Measurements from ENCODE around the gene CAMLG. TPM values are rescaled to one million over a fixed set of nuclear protein-coding genes. Genes with fewer than 3 reads are reported as not detected.

CAMLG gene
- total and polyA plus RNA-seq, 9 of the 15 experiments (the other 6 are each of a cell fraction or from before 2014, with no cell fraction given) = 11.3 to 22.0 (median 16.3) TPM

DNA sequence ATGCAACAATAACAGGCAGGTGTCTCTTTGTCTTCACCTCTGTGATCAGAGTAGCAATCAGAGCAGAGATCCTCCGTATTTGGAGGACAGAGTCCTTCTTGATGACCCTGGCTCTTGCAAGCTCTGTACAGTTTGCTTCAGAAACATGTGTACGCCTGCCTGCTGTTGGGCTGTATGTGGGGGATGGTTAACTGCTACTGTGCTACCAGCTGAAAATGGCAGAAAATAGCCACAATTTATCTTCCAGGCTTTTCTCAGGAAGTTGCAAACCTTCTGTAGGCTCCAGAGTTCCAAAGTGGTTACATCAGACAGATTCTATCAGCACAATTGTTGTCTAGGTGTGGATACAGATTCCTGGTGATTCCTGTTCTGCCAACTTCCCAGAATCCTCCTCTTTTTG is 55.7 kb downstream of the CAMLG start:
- Histone ChIP-seq H4K20me1 (replicated peaks; ENCODE audit: control insufficient read depth, insufficient read depth, low read length) (no peaks in the 10 kb centered on the region), H3K27ac (ENCODE audit: extremely low read depth, low read depth, low read length) (no peak overlapping the region), H3K79me2 (ENCODE audit: control insufficient read depth, insufficient read depth, low read length) (no peaks in the 10 kb centered on the region), H3K36me3 (ENCODE audit: control insufficient read depth, insufficient read depth, low read length) (peaks cover 92% of the 10 kb centered on the region), H3K9ac (ENCODE audit: insufficient read depth in 1 of 2, low read depth in 2 of 2, low read length in 2 of 2) (no peak overlapping the region), H3K9me1 (ENCODE audit: control insufficient read depth, insufficient read depth, low read length) (no peaks in the 10 kb centered on the region), H3K27me3 (ENCODE audit: control insufficient read depth in 2 of 2, insufficient read depth in 2 of 2, low read length in 2 of 2) (no peaks in the 10 kb centered on the region), H3K4me2 (ENCODE audit: insufficient read depth, low read length) (no peak overlapping the region), H3K4me1 (replicated peaks in 1 of 2; ENCODE audit: control insufficient read depth in 2 of 2, insufficient read depth in 2 of 2, low read length in 2 of 2) (no peaks in the 10 kb centered on the region), H2AFZ (ENCODE audit: low read depth, low read length) (no peak overlapping the region), H3K9me3 (replicated peaks; ENCODE audit: control insufficient read depth, insufficient read depth, low read depth, low read length) (no peaks in the 10 kb centered on the region), H3K4me3 (no peak overlapping the region)
- TF ChIP-seq CTBP1 (IDR thresholded peaks at IDR 0.05; ENCODE audit: borderline replicate concordance) = no peak
- no peak for TF ChIP-seq KAT7 (CRISPR knock-in tag; IDR thresholded peaks at IDR 0.05; ENCODE audit: borderline replicate concordance)
- no peak for TF ChIP-seq CEBPG (CRISPR knock-in tag; IDR thresholded peaks at IDR 0.05)
- TF ChIP-seq CEBPG (tag; conservative IDR thresholded peaks at IDR 0.05 in 1 of 2, IDR thresholded peaks at IDR 0.05 in 1 of 2) = 0 out of 4 replicates have a peak, but pooled peaks of 1 of the 2 experiments have one; percentile 22
- TF ChIP-seq ELF4 (CRISPR knock-in tag; IDR thresholded peaks at IDR 0.05) = no peak
- DNase-seq (ENCODE audit: extremely low read depth in 1 of 4, low spot score in 3 of 4) (no peak), FAIRE-seq (no peak), ATAC-seq (no peak)
- intact Hi-C loops (cut with micrococcal nuclease) (no loop called here), in situ Hi-C loops (cut with MboI) (no loop called here)
- ChIA-PET POLR2A (interaction anchor here (0.5 to 1.4 kb wide), 2 partner anchors 13 to 27 kb away, joined by 3 to 4 read pairs; no protein-coding TSS in a partner anchor), CTCF (ENCODE audit: low intra/inter-chr PET ratio) (no interaction called here)
- BruUV-seq (replicated peaks) = no TSS peak
- 91% methylated on average over 2 of the region's 2 CpGs for WGBS (ENCODE audit: insufficient coverage, low coverage, missing lambda C conversion rate)

DNA sequence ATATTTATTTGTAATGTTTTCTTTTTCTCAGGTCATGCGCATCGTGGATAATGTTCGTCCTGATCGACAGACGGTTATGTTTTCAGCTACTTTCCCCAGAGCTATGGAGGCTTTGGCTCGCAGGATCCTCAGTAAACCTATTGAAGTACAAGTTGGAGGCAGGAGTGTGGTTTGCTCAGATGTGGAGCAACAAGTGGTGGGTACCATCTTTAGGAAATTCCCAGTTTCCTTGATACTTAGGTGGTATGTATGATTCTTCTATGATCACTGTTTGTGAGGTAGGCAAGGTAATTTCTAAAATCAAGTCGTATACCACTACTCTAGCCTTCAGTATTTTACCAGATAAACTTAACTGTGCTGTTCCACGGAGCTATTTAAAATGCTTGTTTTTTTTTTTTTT is 56.5 kb downstream of the CAMLG start:
- ATAC-seq (no peak), DNase-seq (ENCODE audit: extremely low read depth in 1 of 4, low spot score in 3 of 4) (no peak), FAIRE-seq (no peak)
- Histone ChIP-seq H3K4me3 (no peak overlapping the region), H3K4me1 (replicated peaks in 1 of 2; ENCODE audit: control insufficient read depth in 2 of 2, insufficient read depth in 2 of 2, low read length in 2 of 2) (no peaks in the 10 kb centered on the region), H3K4me2 (ENCODE audit: insufficient read depth, low read length) (no peak overlapping the region), H4K20me1 (replicated peaks; ENCODE audit: control insufficient read depth, insufficient read depth, low read length) (no peaks in the 10 kb centered on the region), H3K79me2 (ENCODE audit: control insufficient read depth, insufficient read depth, low read length) (no peaks in the 10 kb centered on the region), H3K27ac (ENCODE audit: extremely low read depth, low read depth, low read length) (no peak overlapping the region), H3K27me3 (ENCODE audit: control insufficient read depth in 2 of 2, insufficient read depth in 2 of 2, low read length in 2 of 2) (no peaks in the 10 kb centered on the region), H3K9ac (ENCODE audit: insufficient read depth in 1 of 2, low read depth in 2 of 2, low read length in 2 of 2) (no peak overlapping the region), H3K9me1 (ENCODE audit: control insufficient read depth, insufficient read depth, low read length) (no peaks in the 10 kb centered on the region), H3K9me3 (replicated peaks; ENCODE audit: control insufficient read depth, insufficient read depth, low read depth, low read length) (no peaks in the 10 kb centered on the region), H2AFZ (ENCODE audit: low read depth, low read length) (no peak overlapping the region), H3K36me3 (ENCODE audit: control insufficient read depth, insufficient read depth, low read length) (peaks cover 90% of the 10 kb centered on the region)
- ChIA-PET POLR2A (interaction anchor here (0.5 to 1.4 kb wide), 2 partner anchors 13 to 26 kb away, joined by 3 to 4 read pairs; no protein-coding TSS in a partner anchor), CTCF (ENCODE audit: low intra/inter-chr PET ratio) (no interaction called here)
- WGBS (ENCODE audit: insufficient coverage, low coverage, missing lambda C conversion rate) = 97% methylated on average over 8 of the region's 8 CpGs
- no peak for TF ChIP-seq PHB (CRISPR knock-in tag; IDR thresholded peaks at IDR 0.05)
- TF ChIP-seq, protein P1, sequence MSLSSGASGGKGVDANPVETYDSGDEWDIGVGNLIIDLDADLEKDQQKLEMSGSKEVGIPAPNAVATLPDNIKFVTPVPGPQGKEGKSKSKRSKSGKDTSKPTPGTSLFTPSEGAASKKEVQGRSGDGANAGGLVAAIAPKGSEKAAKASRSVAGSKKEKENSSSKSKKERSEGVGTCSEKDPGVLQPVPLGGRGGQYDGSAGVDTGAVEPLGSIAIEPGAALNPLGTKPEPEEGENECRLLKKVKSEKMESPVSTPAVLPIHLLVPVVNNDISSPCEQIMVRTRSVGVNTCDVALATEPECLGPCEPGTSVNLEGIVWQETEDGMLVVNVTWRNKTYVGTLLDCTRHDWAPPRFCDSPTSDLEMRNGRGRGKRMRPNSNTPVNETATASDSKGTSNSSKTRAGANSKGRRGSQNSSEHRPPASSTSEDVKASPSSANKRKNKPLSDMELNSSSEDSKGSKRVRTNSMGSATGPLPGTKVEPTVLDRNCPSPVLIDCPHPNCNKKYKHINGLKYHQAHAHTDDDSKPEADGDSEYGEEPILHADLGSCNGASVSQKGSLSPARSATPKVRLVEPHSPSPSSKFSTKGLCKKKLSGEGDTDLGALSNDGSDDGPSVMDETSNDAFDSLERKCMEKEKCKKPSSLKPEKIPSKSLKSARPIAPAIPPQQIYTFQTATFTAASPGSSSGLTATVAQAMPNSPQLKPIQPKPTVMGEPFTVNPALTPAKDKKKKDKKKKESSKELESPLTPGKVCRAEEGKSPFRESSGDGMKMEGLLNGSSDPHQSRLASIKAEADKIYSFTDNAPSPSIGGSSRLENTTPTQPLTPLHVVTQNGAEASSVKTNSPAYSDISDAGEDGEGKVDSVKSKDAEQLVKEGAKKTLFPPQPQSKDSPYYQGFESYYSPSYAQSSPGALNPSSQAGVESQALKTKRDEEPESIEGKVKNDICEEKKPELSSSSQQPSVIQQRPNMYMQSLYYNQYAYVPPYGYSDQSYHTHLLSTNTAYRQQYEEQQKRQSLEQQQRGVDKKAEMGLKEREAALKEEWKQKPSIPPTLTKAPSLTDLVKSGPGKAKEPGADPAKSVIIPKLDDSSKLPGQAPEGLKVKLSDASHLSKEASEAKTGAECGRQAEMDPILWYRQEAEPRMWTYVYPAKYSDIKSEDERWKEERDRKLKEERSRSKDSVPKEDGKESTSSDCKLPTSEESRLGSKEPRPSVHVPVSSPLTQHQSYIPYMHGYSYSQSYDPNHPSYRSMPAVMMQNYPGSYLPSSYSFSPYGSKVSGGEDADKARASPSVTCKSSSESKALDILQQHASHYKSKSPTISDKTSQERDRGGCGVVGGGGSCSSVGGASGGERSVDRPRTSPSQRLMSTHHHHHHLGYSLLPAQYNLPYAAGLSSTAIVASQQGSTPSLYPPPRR (CRISPR knock-in tag; IDR thresholded peaks at IDR 0.05; ENCODE audit: borderline replicate concordance) = no peak
- TF ChIP-seq, protein P2, sequence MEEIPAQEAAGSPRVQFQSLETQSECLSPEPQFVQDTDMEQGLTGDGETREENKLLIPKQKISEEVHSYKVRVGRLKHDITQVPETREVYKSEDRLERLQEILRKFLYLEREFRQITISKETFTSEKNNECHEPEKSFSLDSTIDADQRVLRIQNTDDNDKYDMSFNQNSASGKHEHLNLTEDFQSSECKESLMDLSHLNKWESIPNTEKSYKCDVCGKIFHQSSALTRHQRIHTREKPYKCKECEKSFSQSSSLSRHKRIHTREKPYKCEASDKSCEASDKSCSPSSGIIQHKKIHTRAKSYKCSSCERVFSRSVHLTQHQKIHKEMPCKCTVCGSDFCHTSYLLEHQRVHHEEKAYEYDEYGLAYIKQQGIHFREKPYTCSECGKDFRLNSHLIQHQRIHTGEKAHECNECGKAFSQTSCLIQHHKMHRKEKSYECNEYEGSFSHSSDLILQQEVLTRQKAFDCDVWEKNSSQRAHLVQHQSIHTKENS (CRISPR knock-in tag; IDR thresholded peaks at IDR 0.05) = no peak
- TF ChIP-seq ZNF717 (CRISPR knock-in tag; IDR thresholded peaks at IDR 0.05) = no peak
- TF ChIP-seq HCFC1 (IDR thresholded peaks at IDR 0.05; ENCODE audit: low read depth, low read length) = no peak
- intact Hi-C loops (cut with micrococcal nuclease) = no loop called here
- in situ Hi-C loops (cut with MboI) = no loop called here
- BruUV-seq (replicated peaks) = no TSS peak

Measured in K562 (cell line).